ENCODE measurements around the gene TPCN2. TPM values are rescaled to one million over a fixed set of nuclear protein-coding genes. Genes with fewer than 3 reads are reported as not detected.

TPCN2 gene
- total RNA-seq, 2 donors from 2014 or later: 17.6 to 31.0 TPM

- Histone ChIP-seq H3K36me3 (no peaks in the 10 kb centered on the region), H3K9me3 (no peaks in the 10 kb centered on the region), H3K4me3 (no peak overlapping the region), H3K27ac (peak overlapping the region; percentile 71 to 73), H3K4me1 (replicated peaks) (no peaks in the 10 kb centered on the region), H3K27me3 (replicated peaks; ENCODE audit: insufficient read depth) (no peaks in the 10 kb centered on the region)
- no peak for DNase-seq (ENCODE audit: low spot score)
- WGBS: 68% methylated on average over 22 of the region's 22 CpGs
- intact Hi-C loops (cut with DNase I): no loop called here
- TF ChIP-seq CTCF (IDR thresholded peaks at IDR 0.05) (no peak), POLR2A (IDR thresholded peaks at IDR 0.05) (no peak), POLR2AphosphoS5 (IDR thresholded peaks at IDR 0.05) (no peak)
These were observed 14.4 kb upstream of the TPCN2 start for GRCh38 chr11:69034123-69034867.

- intact Hi-C loops (cut with DNase I): no loop called here
- no peaks in the 10 kb centered on the region for H3K9me3 ChIP-seq
- H3K4me1 ChIP-seq (replicated peaks): no peaks in the 10 kb centered on the region
- DNase-seq (ENCODE audit: low spot score): no peak
- TF ChIP-seq POLR2AphosphoS5 (IDR thresholded peaks at IDR 0.05) (no peak), POLR2A (IDR thresholded peaks at IDR 0.05) (no peak), CTCF (IDR thresholded peaks at IDR 0.05) (no peak)
- peak overlapping the region; percentile 71 to 73 for H3K27ac ChIP-seq
- H3K36me3 ChIP-seq: no peaks in the 10 kb centered on the region
- H3K27me3 ChIP-seq (replicated peaks; ENCODE audit: insufficient read depth): no peaks in the 10 kb centered on the region
- 57% methylated on average over 21 of the region's 21 CpGs for WGBS
- no peak overlapping the region for H3K4me3 ChIP-seq
These were observed 13.4 kb upstream of the TPCN2 start for GRCh38 chr11:69035150-69035945.

- TF ChIP-seq CTCF (IDR thresholded peaks at IDR 0.05): no peak
- TF ChIP-seq POLR2AphosphoS5 (IDR thresholded peaks at IDR 0.05): no peak
- no peak for TF ChIP-seq POLR2A (IDR thresholded peaks at IDR 0.05)
- no peaks in the 10 kb centered on the region for H3K4me1 ChIP-seq (replicated peaks)
- no peaks in the 10 kb centered on the region for H3K36me3 ChIP-seq
- DNase-seq (ENCODE audit: low spot score): no peak
- intact Hi-C loops (cut with DNase I): no loop called here
- peak overlapping the region; percentile 71 to 73 for H3K27ac ChIP-seq
- 74% methylated on average over 11 of the region's 11 CpGs for WGBS
- H3K27me3 ChIP-seq (replicated peaks; ENCODE audit: insufficient read depth): no peaks in the 10 kb centered on the region
- no peaks in the 10 kb centered on the region for H3K9me3 ChIP-seq
- H3K4me3 ChIP-seq: no peak overlapping the region
These were observed 12.8 kb upstream of the TPCN2 start for GRCh38 chr11:69035946-69036340.

GRCh38 chr11:69037074-69037473 is 11.7 kb upstream of the TPCN2 start:
- Histone ChIP-seq H3K27me3 (replicated peaks; ENCODE audit: insufficient read depth) (no peaks in the 10 kb centered on the region), H3K36me3 (no peaks in the 10 kb centered on the region), H3K4me3 (no peak overlapping the region), H3K27ac (no peak overlapping the region), H3K9me3 (no peaks in the 10 kb centered on the region), H3K4me1 (replicated peaks) (no peaks in the 10 kb centered on the region)
- WGBS: 66% methylated on average over 18 of the region's 18 CpGs
- no peak for DNase-seq (ENCODE audit: low spot score)
- TF ChIP-seq POLR2AphosphoS5 (IDR thresholded peaks at IDR 0.05) (no peak), POLR2A (IDR thresholded peaks at IDR 0.05) (no peak), CTCF (IDR thresholded peaks at IDR 0.05) (no peak)
- intact Hi-C loops (cut with DNase I): no loop called here
